HG02798 (cell line): ENCODE data around the gene ERN1.

Experiments
- ATAC-seq: cut with Tn5 transposase; IDR thresholded peaks from one replicate; pipeline ENCODE4 v1.9.1; 2021; ENCODE audit warnings: mild to moderate bottlenecking; ENCODE audit not compliant: unreplicated experiment, poor library complexity

ERN1 gene

DNA sequence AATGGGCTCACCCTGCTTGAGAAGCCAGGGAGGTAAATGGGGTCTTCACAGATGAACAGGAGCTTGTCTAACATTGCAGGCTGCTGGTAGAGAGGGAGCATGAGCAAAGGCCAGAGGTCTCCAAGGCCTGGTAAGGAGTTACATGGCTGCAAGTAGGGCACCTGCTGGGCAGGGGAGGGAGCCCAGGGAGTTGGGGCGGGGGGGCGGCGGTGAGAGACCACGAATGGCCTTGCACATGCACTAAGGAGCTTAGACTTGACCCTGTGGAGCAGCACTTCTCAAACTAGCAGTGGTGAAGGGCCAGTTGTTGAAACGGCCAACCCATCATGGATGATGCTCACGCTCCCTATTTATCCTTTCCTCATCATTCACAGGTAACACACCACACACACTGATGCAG lies 38.4 kb downstream of the ERN1 start:
- ATAC-seq = peak; percentile 9

- ATAC-seq = peak; percentile 63
These were observed 38.8 kb downstream of the ERN1 start for GRCh38 chr17:64091116-64091515.

- no peak for ATAC-seq
These were observed 39.8 kb downstream of the ERN1 start for GRCh38 chr17:64090144-64090543.

GRCh38 chr17:64087252-64088005 lies 42.5 kb downstream of the ERN1 start:
- ATAC-seq = no peak

GRCh38 chr17:64085650-64086005 lies 44.3 kb downstream of the ERN1 start:
- no peak for ATAC-seq

- ATAC-seq = no peak
These were observed 44.8 kb downstream of the ERN1 start for GRCh38 chr17:64084940-64085649.

- no peak for ATAC-seq
These were observed 45.6 kb downstream of the ERN1 start for GRCh38 chr17:64084086-64084939.

DNA sequence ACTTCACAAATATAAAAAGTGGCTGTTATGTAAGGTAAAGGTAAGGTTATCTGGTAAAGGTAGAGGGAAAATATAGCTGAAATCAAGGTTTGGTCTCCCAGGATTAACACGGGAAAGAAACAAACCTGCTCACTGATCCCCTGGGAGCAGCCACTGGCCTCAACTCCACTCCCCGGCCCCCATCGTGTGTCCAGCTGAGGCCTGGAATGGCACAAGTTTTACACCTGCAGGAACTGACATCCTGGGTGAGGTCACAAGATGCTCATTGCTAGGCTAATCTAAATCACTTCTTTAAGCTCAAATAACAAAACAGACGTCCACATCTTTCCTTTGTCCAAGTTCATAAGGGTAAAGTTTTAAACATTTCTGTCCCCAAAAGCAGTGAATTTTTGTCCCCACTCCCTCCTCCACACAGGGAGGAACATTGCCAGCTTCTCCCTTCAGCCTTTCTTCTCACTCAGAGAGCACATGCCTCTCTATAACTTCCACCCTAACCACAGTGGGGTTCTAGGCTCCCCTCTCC lies 46.3 kb downstream of the ERN1 start:
- no peak for ATAC-seq

DNA sequence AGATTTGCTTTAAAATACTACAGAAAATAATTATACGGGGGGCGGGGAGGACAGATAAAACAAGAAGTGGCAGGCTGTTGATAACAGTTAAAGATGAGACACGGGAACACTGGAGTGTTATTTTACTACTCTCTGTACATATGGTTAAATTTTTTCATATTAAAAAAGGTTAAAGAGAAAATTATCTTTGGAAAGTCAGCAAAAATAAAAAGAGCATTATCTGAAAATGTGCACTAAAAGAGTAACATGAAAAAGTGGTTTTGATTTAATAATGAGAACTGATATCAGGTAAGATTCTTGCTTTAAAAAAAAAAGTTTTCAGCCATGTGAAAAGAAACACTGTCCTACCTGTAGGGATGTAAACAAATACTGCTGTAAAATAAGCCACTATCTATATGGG lies 46.9 kb downstream of the ERN1 start:
- ATAC-seq = no peak

- ATAC-seq = no peak
These were observed 47.8 kb downstream of the ERN1 start for GRCh38 chr17:64081802-64082799.

- no peak for ATAC-seq
These were observed 49.7 kb downstream of the ERN1 start for GRCh38 chr17:64080174-64080618.

GRCh38 chr17:64077379-64077778 lies 52.6 kb downstream of the ERN1 start:
- no peak for ATAC-seq

GRCh38 chr17:64075913-64076312 lies 54.0 kb downstream of the ERN1 start:
- ATAC-seq = no peak

GRCh38 chr17:64074704-64075426 lies 55.1 kb downstream of the ERN1 start:
- ATAC-seq = no peak

DNA sequence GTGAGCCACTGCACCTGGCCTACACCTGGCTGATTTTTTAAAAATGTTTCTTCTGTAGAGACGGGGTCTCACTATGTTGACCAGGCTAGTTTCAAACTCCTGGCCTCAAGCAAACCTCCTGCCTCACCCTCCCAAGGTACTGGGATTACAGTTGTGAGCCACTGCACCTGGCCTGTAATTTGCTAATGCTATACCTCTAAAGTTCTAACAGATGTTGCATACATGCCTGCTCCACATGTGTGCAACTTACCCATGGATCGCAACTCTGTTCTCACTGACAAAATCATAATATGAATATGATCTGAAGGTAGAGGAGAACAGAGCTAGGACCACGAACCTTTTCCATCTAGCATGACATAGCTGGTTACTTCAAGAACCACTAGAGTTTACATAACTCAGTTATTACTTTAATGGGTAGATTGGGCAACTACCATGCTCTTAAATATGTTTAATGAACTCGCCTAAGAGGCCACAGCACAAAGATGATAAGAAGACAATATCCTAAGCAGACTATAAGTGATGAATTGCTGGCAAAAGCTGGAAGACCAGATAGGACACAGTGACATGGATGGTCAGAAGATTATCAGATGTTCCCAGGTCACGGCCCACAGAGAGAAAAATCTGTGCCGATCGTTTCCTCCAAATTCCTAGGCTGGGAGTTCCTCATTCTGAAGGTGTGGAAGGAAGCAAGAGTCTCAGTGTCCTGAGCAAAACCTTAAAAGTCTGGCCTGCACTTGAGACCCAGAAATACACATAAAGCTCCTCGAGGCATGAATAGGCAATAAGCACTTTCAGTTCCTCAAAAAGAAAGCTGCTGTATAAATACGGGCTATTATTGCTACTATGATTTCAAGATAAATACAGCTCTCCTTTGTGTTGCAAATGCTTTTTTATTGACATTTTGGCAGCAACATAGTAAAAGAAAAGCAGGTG lies 55.9 kb downstream of the ERN1 start:
- ATAC-seq = peak; percentile 79

- ATAC-seq = no peak
These were observed 58.8 kb downstream of the ERN1 start for GRCh38 chr17:64071111-64071510.

GRCh38 chr17:64070213-64070612 lies 59.7 kb downstream of the ERN1 start:
- no peak for ATAC-seq

DNA sequence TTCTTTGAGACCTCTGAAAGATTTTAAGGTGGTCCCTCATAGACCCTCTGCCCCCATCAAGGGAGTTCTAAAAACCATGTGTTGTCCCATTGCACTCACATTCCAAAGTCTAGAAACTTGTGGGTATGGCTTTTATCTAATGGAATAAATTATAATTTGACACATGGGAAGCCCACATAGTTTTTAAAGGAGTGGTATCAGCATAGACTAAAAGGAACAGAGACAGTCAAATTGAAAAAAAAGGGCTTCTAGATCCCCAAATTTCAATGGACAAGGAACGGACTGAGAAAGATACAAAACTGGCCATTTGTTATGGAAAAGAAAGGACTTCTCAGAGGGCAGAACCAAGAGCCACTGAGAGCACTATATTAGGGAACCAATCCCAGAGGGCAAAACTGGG lies 60.8 kb downstream of the ERN1 start:
- no peak for ATAC-seq
